Measurements from ENCODE around the gene ZFP92.
"Not testable (repeated sequence)": the region's sequence is repeated elsewhere in the genome, so short reads cannot be mapped to it uniquely, and the experiment has no call there.

Gene ZFP92

GRCh38 chrX:153379971-153380581, 31.2 kb upstream of the ZFP92 start:
- TF ChIP-seq, protein P1, sequence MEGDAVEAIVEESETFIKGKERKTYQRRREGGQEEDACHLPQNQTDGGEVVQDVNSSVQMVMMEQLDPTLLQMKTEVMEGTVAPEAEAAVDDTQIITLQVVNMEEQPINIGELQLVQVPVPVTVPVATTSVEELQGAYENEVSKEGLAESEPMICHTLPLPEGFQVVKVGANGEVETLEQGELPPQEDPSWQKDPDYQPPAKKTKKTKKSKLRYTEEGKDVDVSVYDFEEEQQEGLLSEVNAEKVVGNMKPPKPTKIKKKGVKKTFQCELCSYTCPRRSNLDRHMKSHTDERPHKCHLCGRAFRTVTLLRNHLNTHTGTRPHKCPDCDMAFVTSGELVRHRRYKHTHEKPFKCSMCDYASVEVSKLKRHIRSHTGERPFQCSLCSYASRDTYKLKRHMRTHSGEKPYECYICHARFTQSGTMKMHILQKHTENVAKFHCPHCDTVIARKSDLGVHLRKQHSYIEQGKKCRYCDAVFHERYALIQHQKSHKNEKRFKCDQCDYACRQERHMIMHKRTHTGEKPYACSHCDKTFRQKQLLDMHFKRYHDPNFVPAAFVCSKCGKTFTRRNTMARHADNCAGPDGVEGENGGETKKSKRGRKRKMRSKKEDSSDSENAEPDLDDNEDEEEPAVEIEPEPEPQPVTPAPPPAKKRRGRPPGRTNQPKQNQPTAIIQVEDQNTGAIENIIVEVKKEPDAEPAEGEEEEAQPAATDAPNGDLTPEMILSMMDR (IDR thresholded peaks at IDR 0.05; ENCODE audit: low read depth, low read length): no peak
- no peak overlapping the region for H3K4me3 ChIP-seq (ENCODE audit: low read depth, low read length)

GRCh38 chrX:153380691-153381090, 30.6 kb upstream of the ZFP92 start:
- TF ChIP-seq, protein P1 (IDR thresholded peaks at IDR 0.05; ENCODE audit: low read depth, low read length): no peak
- H3K4me3 ChIP-seq (ENCODE audit: low read depth, low read length): no peak overlapping the region

DNA sequence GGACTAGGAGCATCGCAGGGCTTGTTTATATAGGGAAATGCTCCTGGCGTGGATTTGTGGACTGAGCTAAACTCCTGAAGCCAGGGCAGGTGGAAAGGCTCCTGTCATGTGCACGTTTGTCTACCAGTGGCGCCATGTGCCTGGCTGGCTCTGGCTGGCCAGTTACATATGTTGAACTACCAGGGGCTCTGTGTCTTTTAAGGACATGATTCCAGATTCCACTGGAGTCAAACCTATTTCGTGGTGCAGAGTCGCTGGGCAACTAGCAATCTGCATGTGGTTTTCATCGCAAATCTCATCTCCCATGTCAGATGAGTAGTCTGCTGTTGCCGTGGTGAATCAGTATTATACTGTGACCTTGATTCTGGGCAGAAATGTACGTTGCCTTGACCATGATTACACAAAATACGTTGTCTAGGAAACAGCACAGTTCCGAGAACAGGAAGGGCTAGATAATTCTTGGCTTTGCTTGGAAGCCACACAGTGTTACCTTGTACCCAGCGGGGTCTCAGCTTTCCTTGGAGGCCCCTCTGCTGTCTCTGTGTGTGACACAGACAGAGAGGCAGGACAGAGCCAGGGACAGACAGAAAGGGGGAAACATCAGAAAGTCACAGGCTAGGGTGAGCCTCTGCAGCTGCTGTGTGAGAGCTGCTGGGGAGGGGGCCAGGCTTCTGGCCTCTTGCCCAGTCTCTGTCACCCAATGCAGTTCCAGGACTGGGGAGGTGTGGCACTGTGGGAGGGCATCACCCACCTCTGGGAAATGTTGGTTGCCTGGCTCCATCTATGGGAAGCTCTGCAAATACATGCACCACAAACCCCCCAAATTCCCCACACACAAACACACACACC, 29.4 kb upstream of the ZFP92 start:
- no peak overlapping the region for H3K4me3 ChIP-seq (ENCODE audit: low read depth, low read length)
- TF ChIP-seq, protein P1 (IDR thresholded peaks at IDR 0.05; ENCODE audit: low read depth, low read length): no peak

DNA sequence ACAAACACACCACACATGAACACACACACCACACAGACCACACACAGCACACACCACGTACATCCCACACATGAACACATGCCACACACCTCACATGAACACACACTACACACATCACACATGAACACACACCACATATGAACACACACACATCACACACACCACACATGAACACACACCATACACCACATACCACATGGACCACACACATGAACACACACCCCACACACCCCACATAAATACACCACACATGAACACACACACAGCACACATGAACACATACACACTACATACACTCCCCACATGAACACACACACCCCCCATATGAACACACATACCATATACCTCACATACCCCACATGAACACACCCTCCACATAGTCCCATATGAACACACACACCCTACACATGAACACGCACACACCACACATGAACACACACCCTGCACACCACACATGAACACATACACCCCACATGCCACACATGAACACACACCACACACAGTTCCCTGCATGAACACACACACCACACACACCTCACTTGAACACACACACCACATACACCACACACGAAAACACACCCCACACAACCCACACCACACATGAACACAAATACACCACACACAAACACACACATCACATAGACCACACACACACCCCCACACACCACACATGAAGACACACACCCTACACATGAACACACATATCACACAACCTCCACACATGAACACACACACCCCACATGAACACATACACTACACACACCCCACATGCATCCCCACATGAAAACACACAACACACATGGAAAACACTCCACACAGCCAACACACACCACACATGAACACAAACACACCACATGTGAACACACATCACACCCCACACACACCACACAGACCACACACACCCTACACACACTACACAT, 28.4 kb upstream of the ZFP92 start:
- H3K4me3 ChIP-seq (ENCODE audit: low read depth, low read length): no peak overlapping the region
- TF ChIP-seq, protein P1 (IDR thresholded peaks at IDR 0.05; ENCODE audit: low read depth, low read length): no peak

- H3K4me3 ChIP-seq (ENCODE audit: low read depth, low read length): no peak overlapping the region
- TF ChIP-seq, protein P1 (IDR thresholded peaks at IDR 0.05; ENCODE audit: low read depth, low read length): no peak
These were observed 26.9 kb upstream of the ZFP92 start for GRCh38 chrX:153384390-153384789.

- H3K4me3 ChIP-seq (ENCODE audit: low read depth, low read length): not testable (repeated sequence)
These were observed 26.3 kb upstream of the ZFP92 start for GRCh38 chrX:153384973-153385372.

DNA sequence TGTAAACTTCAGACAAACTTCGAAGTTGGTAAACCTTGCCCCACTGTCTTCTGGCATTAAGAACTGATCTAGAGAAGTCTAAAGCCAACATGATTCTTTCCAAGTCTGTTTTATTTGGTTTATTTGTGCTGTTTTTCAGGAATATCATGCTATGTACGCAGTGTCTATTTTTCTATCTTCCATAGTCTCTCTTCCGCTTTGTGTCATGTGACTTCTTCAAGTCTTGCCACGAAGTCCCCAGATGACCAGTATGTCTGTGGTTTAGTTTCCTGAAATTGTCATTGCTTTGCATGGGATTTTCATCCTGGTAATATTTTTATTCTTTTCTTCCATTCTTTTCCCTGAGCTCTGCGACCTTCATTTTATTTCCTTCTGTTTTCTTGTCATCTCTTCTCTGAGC, 25.2 kb upstream of the ZFP92 start:
- TF ChIP-seq, protein P1 (IDR thresholded peaks at IDR 0.05; ENCODE audit: low read depth, low read length): no peak
- H3K4me3 ChIP-seq (ENCODE audit: low read depth, low read length): no peak overlapping the region

All from WI38 (cell line).